Adrenal gland (tissue), 12 donors: ENCODE results near the gene MAML1. TPM values are rescaled to one million over a fixed set of nuclear protein-coding genes. Genes with fewer than 3 reads are reported as not detected.
A peak's percentile ranks its signal among the peaks of the same experiment; 100 is the strongest.

Experiments used
- DNase-seq, 7 donors: peaks; one replicate each; pipeline ENCODE4 v3.0.0-alpha.2; 2019 to 2020
- H3K27ac ChIP-seq, 5 donors: fragments of 200-600 bp; sonication (generic) in 4 of 5; 1 replicate in 3 of 5; 2 replicates in 2 of 5; pipeline versions ENCODE4 v1.5.1 to v1.8.0; 2016 to 2020; ENCODE audit warnings: mild to moderate bottlenecking in 1 of 5
- H3K27me3 ChIP-seq: fragments of 200-600 bp; 2 replicates; pipeline ENCODE4 v1.8.0; 2021
- H3K36me3 ChIP-seq, 2 donors: fragments of 200-600 bp; replicated peaks in 1 of 2; 1 replicate in 1 of 2; 2 replicates in 1 of 2; pipeline versions ENCODE4 v1.5.1 to v1.8.0; 2018 to 2022
- H3K4me1 ChIP-seq, 2 donors: fragments of 200-600 bp; replicated peaks in 1 of 2; 1 replicate in 1 of 2; 2 replicates in 1 of 2; pipeline versions ENCODE4 v1.5.1 to v1.8.0; 2018 to 2021
- H3K4me3 ChIP-seq, 4 donors: fragments of 200-600 bp; sonication (generic) in 3 of 4; one replicate each; pipeline ENCODE4 v1.5.1; 2016 to 2018
- H3K9me3 ChIP-seq, 3 donors: fragments of 200-600 bp; sonication (generic) in 1 of 3; replicated peaks in 1 of 3; 1 replicate in 2 of 3; 2 replicates in 1 of 3; pipeline versions ENCODE4 v1.5.1 to v1.8.0; 2016 to 2021
- POLR2A ChIP-seq, 2 donors: fragments of 450-650 bp; IDR thresholded peaks; one replicate each; pipeline ENCODE4 v1.6.1; 2017; ENCODE audit warnings: antibody characterized with exemption in 2 of 2, mild to moderate bottlenecking in 2 of 2, moderate library complexity in 1 of 2
- WGBS, 4 donors: extraction: QIAGEN DNeasy Blood & Tissue Kit in 2 of 4; methylation state at CpG; one replicate each; pipeline versions ENCODE4 v1.1.5 to v1.1.7; 2013 to 2017; 5-methylcytosine and 5-hydroxymethylcytosine counted together
- intact Hi-C, 2 donors: fragments of 100-400 bp; cut with DNase I; formaldehyde crosslinking; loops; one replicate each; pipeline versions ENCODE4 v1.14.1 to v1.15.0; 2022 to 2023
- polyA plus RNA-seq, 3 donors: library from polyadenylated mRNA; stranded (reverse); fragments of 200-250 nt in 2 of 3; fragments of 350-450 nt in 1 of 3; fragmentation: Illumina TruSeq in 1 of 3; extraction: RNeasy Lipid Tissue Mini Kit (QIAGEN cat#74804) in 1 of 3; gene quantifications; one replicate each; pipeline ENCODE4 v1.2.3, GENCODE V29; 2013 to 2014
- total RNA-seq, 9 donors: library from RNA; depleted of rRNA in 4 of 9; stranded (reverse); fragments of >200 nt in 4 of 9; fragments of 120-200 nt in 1 of 9; fragmentation: NEBNext Ultra II Directional in 1 of 9; extraction: Animal tissue kit (Norgen Biotek cat#: 25700) in 1 of 9; gene quantifications; one replicate each; pipeline versions ENCODE4 v1.1.0 to v1.2.4, GENCODE V29; 2013 to 2023
- TF ChIP-seq, protein P1 (sequence below), 6 experiments: fragments of 450-650 bp in 4 of 6; fragments of 200-600 bp in 2 of 6; sonication (generic) in 1 of 6; IDR thresholded peaks; 1 replicate in 5 of 6; 2 replicates in 1 of 6; pipeline versions ENCODE4 v1.5.1 to v1.8.0; 2016 to 2021; ENCODE audit warnings: antibody characterized with exemption in 6 of 6, mild to moderate bottlenecking in 2 of 6, moderate library complexity in 1 of 6
- donor health status: healthy with polysubstance abuse.
- donor health status: Bipolar disorder and iron deficiency.
- donor health status: DM: yes; HTN: yes; CAD: no.
- donor health status: DM: no; HTN: no; CAD: no.
- donor health status: DM: no; HTN: no; CAD: no.
- donor health status: DM: yes; HTN: yes; CAD: no.

The MAML1 gene
- total and polyA plus RNA-seq, 12 donors: 7.3 to 70.7 (median 29.2) TPM

DNA sequence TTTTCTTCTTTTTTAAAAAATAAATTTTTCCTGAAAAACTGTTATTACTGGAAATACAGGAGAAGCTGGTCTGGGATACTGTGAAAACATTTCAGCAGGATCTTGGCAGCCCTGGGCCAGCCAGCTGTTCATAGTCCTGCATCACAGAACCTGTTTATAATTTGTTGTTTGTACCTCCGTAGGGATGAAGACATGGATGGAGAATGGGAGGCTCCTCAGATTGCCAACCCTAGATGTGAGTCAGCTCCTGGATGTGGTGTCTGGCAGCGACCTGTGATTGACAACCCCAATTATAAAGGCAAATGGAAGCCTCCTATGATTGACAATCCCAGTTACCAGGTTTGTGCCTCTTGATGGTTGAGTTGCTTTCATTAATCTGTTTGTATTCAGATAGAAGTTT lies 12.4 kb upstream of the MAML1 start:
- peaks cover 0 to 88% of the 10 kb centered on the region in 2 donors for H3K36me3 ChIP-seq
- 83 to 88% (median 87%) methylated on average over 2 of the region's 2 CpGs for WGBS, 4 donors

DNA sequence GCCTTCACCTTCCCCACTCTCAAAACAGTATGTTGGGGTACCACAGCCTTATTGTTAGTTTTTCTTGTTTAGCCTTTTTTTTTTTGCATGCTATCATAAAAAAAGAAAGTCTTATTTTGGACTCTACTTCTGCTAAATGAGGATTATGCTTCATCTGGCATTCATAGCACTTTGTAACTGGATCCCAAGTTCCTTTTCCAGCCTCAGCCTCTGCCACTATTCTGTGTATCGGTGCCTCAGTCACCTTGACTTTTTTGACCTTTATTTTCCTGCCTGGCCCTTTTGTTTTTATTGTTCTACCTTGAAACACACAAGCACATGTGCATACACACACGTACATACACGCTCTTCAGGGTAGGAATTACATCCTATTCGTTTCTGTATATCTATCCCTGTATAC lies 8.5 kb upstream of the MAML1 start:
- Histone ChIP-seq H3K4me1 (no peaks in the 10 kb centered on the region), H3K27ac (peak overlapping the region in 1 of 5 donors; percentile 5), H3K36me3 (peaks cover 0 to 97% of the 10 kb centered on the region in 2 donors), H3K27me3 (no peaks in the 10 kb centered on the region), H3K4me3 (no peak overlapping the region), H3K9me3 (no peaks in the 10 kb centered on the region)
- TF ChIP-seq, protein P1, sequence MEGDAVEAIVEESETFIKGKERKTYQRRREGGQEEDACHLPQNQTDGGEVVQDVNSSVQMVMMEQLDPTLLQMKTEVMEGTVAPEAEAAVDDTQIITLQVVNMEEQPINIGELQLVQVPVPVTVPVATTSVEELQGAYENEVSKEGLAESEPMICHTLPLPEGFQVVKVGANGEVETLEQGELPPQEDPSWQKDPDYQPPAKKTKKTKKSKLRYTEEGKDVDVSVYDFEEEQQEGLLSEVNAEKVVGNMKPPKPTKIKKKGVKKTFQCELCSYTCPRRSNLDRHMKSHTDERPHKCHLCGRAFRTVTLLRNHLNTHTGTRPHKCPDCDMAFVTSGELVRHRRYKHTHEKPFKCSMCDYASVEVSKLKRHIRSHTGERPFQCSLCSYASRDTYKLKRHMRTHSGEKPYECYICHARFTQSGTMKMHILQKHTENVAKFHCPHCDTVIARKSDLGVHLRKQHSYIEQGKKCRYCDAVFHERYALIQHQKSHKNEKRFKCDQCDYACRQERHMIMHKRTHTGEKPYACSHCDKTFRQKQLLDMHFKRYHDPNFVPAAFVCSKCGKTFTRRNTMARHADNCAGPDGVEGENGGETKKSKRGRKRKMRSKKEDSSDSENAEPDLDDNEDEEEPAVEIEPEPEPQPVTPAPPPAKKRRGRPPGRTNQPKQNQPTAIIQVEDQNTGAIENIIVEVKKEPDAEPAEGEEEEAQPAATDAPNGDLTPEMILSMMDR (IDR thresholded peaks at IDR 0.05): no peak
- no peak for TF ChIP-seq POLR2A (IDR thresholded peaks at IDR 0.05)
- intact Hi-C loops: no loop called here
- DNase-seq: no peak
- WGBS, 4 donors: 63 to 71% (median 66%) methylated on average over 4 of the region's 4 CpGs

More for the DNA sequence above, 12.4 kb upstream of the MAML1 start:
- Histone ChIP-seq H3K27me3 (no peaks in the 10 kb centered on the region), H3K4me3 (no peak overlapping the region), H3K27ac (no peak overlapping the region), H3K4me1 (no peaks in the 10 kb centered on the region), H3K9me3 (no peaks in the 10 kb centered on the region)
- intact Hi-C loops: no loop called here
- TF ChIP-seq, protein P1 (IDR thresholded peaks at IDR 0.05): no peak
- TF ChIP-seq POLR2A (IDR thresholded peaks at IDR 0.05): no peak
- no peak for DNase-seq

DNA sequence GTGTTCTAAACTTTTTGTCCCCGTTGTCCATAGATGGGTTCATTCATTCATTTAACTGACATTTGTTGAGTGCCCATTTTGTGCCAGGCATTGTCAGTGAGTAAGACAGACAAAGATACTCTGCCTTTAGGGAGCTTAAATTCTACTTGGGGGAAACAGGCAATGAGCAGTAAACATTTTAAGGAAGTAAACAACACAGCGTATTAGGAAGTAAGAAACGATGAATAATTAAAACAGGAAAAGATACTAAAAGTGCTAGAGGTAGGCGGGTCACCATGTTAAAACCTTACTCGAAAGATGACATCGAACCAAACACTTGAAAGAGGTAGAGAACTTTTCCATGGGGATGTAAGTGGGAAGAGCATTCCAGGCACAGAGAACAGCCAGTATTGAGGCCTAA lies 5.5 kb upstream of the MAML1 start:
- H3K27ac ChIP-seq: no peak overlapping the region
- no peak overlapping the region for H3K4me3 ChIP-seq
- H3K4me1 ChIP-seq: peaks cover 7 to 12% of the 10 kb centered on the region in 2 donors
- TF ChIP-seq, protein P1 (IDR thresholded peaks at IDR 0.05): no peak
- TF ChIP-seq POLR2A (IDR thresholded peaks at IDR 0.05): no peak
- H3K36me3 ChIP-seq: peaks cover 0 to 87% of the 10 kb centered on the region in 2 donors
- no peaks in the 10 kb centered on the region for H3K27me3 ChIP-seq
- intact Hi-C loops: no loop called here
- no peak for DNase-seq
- no peaks in the 10 kb centered on the region for H3K9me3 ChIP-seq
- 82 to 94% (median 85%) methylated on average over 6 of the region's 6 CpGs for WGBS, 4 donors

DNA sequence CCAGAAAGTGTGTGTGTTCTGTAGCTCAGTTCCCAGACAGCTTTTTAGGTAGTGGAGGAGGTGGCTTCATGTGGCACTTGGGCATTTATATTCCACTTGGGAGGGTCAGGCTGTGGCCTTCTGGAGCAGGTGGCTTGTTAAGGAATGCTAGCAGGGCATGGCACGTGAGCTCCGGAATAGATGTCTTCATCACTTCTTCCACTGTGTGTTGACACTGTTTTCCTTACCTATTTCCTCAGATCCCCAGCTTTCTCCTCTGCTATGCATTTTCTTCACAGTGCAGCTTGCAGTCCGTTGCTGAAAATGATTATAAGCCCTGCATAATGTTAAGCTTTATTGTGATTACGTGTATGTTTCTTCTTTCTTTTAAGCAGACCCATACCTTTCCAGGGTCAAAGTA lies 3.3 kb upstream of the MAML1 start:
- TF ChIP-seq, protein P1 (IDR thresholded peaks at IDR 0.05): no peak
- TF ChIP-seq POLR2A (IDR thresholded peaks at IDR 0.05): no peak
- H3K4me1 ChIP-seq: peaks cover 13 to 19% of the 10 kb centered on the region in 2 donors
- intact Hi-C loops: no loop called here
- no peaks in the 10 kb centered on the region for H3K9me3 ChIP-seq
- WGBS, 4 donors: 85 to 91% (median 89%) methylated on average over 4 of the region's 4 CpGs
- no peak overlapping the region for H3K4me3 ChIP-seq
- peaks cover 0 to 65% of the 10 kb centered on the region in 2 donors for H3K36me3 ChIP-seq
- no peak overlapping the region for H3K27ac ChIP-seq
- H3K27me3 ChIP-seq: no peaks in the 10 kb centered on the region
- DNase-seq: no peak
